DOHH2 (cell line): ENCODE results near the gene KDM2A.
"Not testable (repeated sequence)": the region's sequence is repeated elsewhere in the genome, so short reads cannot be mapped to it uniquely, and the experiment has no call there.

Experiments
- CTCF ChIP-seq: fragments of 200-600 bp; sonication (generic); IDR thresholded peaks from one replicate; pipeline ENCODE4 v1.5.1; 2014; ENCODE audit warnings: antibody characterized with exemption, mild to moderate bottlenecking, low read depth, low read length; ENCODE audit not compliant: poor library complexity, severe bottlenecking
- EZH2phosphoT487 ChIP-seq: fragments of 200-600 bp; sonication (generic); IDR thresholded peaks from 2 replicates; pipeline ENCODE4 v1.6.1; 2017; ENCODE audit warnings: borderline replicate concordance, mild to moderate bottlenecking, antibody characterized with exemption, low read length, moderate library complexity, mixed read lengths

GRCh38 chr11:67198781-67199180, 79.7 kb downstream of the KDM2A start:
- TF ChIP-seq CTCF, EZH2phosphoT487: not testable (repeated sequence)
